Activated CD8-positive, alpha-beta memory T cell treated with anti-CD3 and anti-CD28 coated beads for 48 hours (primary cell): ENCODE results near the gene CX3CR1.

ENCODE experiments used
- DNase-seq, 3 experiments: peaks; one replicate each; pipeline ENCODE4 v3.0.0-alpha.2; 2020; ENCODE audit warnings: low read depth in 2 of 3, low spot score in 2 of 3

Gene CX3CR1

GRCh38 chr3:39226106-39226741 is 53.6 kb downstream of the CX3CR1 start:
- DNase-seq: no peak

- DNase-seq: no peak
Observed at GRCh38 chr3:39224288-39224687, 55.5 kb downstream of the CX3CR1 start.

DNA sequence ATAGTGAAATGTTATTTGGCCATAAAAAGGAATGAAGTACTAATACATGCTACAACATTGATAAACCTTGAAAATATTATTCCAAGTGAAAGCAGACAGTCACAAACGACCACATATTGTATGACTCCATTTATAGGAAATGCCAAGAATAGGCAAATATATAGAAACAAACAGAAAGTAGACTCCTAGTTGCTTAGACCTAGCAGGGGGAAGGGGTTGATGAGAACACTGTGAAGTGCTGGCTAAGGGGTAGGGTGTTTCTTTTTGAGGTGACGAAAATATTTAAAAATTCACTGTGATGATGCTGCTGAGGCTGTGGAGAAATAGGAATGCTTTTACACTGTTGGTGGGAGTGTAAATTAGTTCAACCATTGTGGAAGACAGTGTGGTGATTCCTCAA is 56.9 kb downstream of the CX3CR1 start:
- no peak for DNase-seq

DNA sequence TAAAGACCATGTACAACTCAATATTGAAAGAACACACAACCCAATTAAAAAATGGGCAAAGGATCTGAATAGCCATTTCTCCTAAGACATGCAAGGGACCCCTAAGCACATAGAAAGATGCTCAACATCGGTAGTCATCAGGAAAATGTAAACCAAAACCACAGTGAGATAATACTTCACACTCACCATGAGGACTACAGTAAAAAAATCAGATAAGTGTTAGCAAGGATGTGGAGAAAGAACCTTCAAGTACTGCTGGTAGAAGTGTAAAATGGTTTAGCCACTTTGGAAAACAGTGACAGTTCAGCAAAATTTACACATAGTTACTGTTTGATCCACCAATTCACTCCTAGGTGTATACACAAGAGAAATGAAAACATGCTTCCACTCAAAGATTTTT is 57.4 kb downstream of the CX3CR1 start:
- DNase-seq: no peak

- DNase-seq: no peak
Observed at GRCh38 chr3:39221141-39221530, 58.7 kb downstream of the CX3CR1 start.

GRCh38 chr3:39220407-39221140 is 59.3 kb downstream of the CX3CR1 start:
- no peak for DNase-seq

GRCh38 chr3:39219702-39220101 is 60.1 kb downstream of the CX3CR1 start:
- no peak for DNase-seq

DNA sequence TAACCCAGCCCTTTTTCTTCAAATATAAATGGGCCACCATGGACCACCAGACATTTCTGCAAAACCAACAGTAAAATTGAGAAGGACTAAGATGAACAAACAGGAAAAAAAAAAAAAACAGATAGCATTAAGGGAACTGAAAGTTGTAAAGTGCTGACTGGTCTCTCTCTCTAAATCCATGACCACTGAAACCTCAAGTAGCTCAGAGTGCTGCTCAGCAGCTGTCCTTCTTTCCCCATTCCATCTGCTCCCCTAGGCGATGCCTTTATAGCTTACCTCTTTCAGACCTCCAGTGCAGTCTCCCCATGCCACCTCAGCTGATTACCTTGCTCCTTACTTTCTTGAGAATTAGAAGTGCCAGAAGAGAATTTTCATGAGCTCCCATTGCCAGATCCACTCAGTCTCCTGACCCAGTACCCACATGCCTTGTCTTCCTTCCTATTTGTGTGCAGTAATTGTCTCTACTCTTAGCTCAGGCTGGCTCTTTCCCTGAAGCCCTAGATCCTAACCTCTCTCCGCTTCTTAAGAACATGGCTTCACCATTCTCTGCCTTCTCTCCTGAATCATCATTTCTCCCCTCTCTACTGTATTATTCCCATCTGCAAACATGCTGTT is 63.6 kb downstream of the CX3CR1 start:
- DNase-seq: no peak

DNA sequence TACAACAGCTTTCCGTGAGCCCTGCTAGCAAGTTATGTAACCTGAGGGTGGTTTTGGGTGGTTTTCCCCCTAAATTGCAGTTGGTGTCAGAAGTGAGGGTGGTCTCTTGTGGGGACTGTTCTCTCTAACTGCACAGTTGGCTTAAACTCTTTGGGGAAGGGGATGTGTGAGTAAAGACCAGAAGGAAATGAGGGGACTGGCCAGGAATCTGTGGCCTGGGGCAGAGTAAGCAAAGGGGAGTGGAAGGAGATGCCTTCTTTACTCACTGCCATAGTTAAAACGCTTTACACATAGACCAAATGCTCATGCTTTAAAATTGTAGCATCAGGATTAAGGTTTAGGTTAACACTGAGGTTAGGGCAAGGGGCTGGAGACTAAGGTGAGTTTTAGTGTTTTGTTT is 66.2 kb downstream of the CX3CR1 start:
- no peak for DNase-seq
